ENCODE data around the gene POMGNT1. TPM values are rescaled to one million over a fixed set of nuclear protein-coding genes. Genes with fewer than 3 reads are reported as not detected.
A peak's percentile ranks its signal among the peaks of the same experiment; 100 is the strongest.

Gene POMGNT1
- total RNA-seq, 4 donors from 2014 or later, result 31.6 to 47.2 (median 36.9) TPM

- Histone ChIP-seq H3K9me3 (no peaks in the 10 kb centered on the region), H3K36me3 (no peaks in the 10 kb centered on the region), H3K4me3 (peak within 1 kb of the TSS in 1 of 4 donors; percentile 2), H3K27ac (replicated peaks in 1 of 4) (peak within 1 kb of the TSS; percentile 73 to 76 (median 75)), H3K27me3 (no peaks in the 10 kb centered on the region), H3K4me1 (peaks cover 43 to 59% (median 48%) of the 10 kb centered on the region in 4 donors)
- DNase-seq (ENCODE audit: extremely low spot score), result no peak
- TF ChIP-seq EP300 (IDR thresholded peaks at IDR 0.05), result no peak
- peak; percentile 56 to 65 for TF ChIP-seq POLR2AphosphoS5 (IDR thresholded peaks at IDR 0.05)
- TF ChIP-seq POLR2A (IDR thresholded peaks at IDR 0.05; ENCODE audit: low read depth), result no peak
- TF ChIP-seq CTCF (IDR thresholded peaks at IDR 0.05), result peak in 1 of 3 experiments; percentile 8
- intact Hi-C loops (cut with DNase I), result loop anchor here (5.0 kb wide), 1 partner anchor 42 kb away; the partner anchor contains the start of gene PIK3R3
- WGBS, result 46% methylated on average over 11 of the region's 11 CpGs
Observed at GRCh38 chr1:46174448-46175231, 23.6 kb downstream of the POMGNT1 start, which contains the start of gene TSPAN1. TSS of gene TSPAN1 (plus strand) at chr1:46175087. CDS start at chr1:46181108, 6,021 bp downstream.

- TF ChIP-seq POLR2AphosphoS5 (IDR thresholded peaks at IDR 0.05) (peak in 1 of 2 donors; percentile 27), POLR2A (IDR thresholded peaks at IDR 0.05; ENCODE audit: low read depth) (no peak), CTCF (IDR thresholded peaks at IDR 0.05) (peak in 1 of 3 experiments; percentile 9), EP300 (IDR thresholded peaks at IDR 0.05) (no peak)
- DNase-seq (ENCODE audit: extremely low spot score), result no peak
- Histone ChIP-seq H3K4me1 (peaks cover 38 to 67% (median 43%) of the 10 kb centered on the region in 4 donors), H3K27ac (replicated peaks in 1 of 4) (peak overlapping the region; percentile 73 to 76 (median 75)), H3K9me3 (no peaks in the 10 kb centered on the region), H3K36me3 (no peaks in the 10 kb centered on the region), H3K4me3 (no peak overlapping the region), H3K27me3 (no peaks in the 10 kb centered on the region)
- 15% methylated on average over 3 of the region's 4 CpGs for WGBS
- intact Hi-C loops (cut with DNase I), result no loop called here
Observed at GRCh38 chr1:46173361-46173856, 24.8 kb downstream of the POMGNT1 start.

GRCh38 chr1:46172321-46172720, 25.9 kb downstream of the POMGNT1 start:
- Histone ChIP-seq H3K4me1 (peaks cover 45 to 77% (median 51%) of the 10 kb centered on the region in 4 donors), H3K27me3 (no peaks in the 10 kb centered on the region), H3K36me3 (no peaks in the 10 kb centered on the region), H3K9me3 (no peaks in the 10 kb centered on the region), H3K4me3 (no peak overlapping the region), H3K27ac (replicated peaks in 1 of 4) (peak overlapping the region in 2 of 4 donors; percentile 42 to 65)
- no peak for TF ChIP-seq EP300 (IDR thresholded peaks at IDR 0.05)
- TF ChIP-seq POLR2A (IDR thresholded peaks at IDR 0.05; ENCODE audit: low read depth), result no peak
- TF ChIP-seq POLR2AphosphoS5 (IDR thresholded peaks at IDR 0.05), result no peak
- TF ChIP-seq CTCF (IDR thresholded peaks at IDR 0.05), result no peak
- WGBS, result 95% methylated on average over 4 of the region's 4 CpGs
- intact Hi-C loops (cut with DNase I), result no loop called here
- no peak for DNase-seq (ENCODE audit: extremely low spot score)

- Histone ChIP-seq H3K27me3 (no peaks in the 10 kb centered on the region), H3K36me3 (no peaks in the 10 kb centered on the region), H3K9me3 (no peaks in the 10 kb centered on the region), H3K4me1 (peaks cover 50 to 79% (median 56%) of the 10 kb centered on the region in 4 donors), H3K27ac (replicated peaks in 1 of 4) (peak overlapping the region; percentile 10 to 65 (median 47)), H3K4me3 (no peak overlapping the region)
- intact Hi-C loops (cut with DNase I), result no loop called here
- 78% methylated on average over 4 of the region's 6 CpGs for WGBS
- DNase-seq (ENCODE audit: extremely low spot score), result no peak
- TF ChIP-seq EP300 (IDR thresholded peaks at IDR 0.05), result no peak
- no peak for TF ChIP-seq POLR2A (IDR thresholded peaks at IDR 0.05; ENCODE audit: low read depth)
- TF ChIP-seq CTCF (IDR thresholded peaks at IDR 0.05), result no peak
- no peak for TF ChIP-seq POLR2AphosphoS5 (IDR thresholded peaks at IDR 0.05)
Observed at GRCh38 chr1:46171871-46172270, 26.4 kb downstream of the POMGNT1 start.
